HepG2 (cell line): Measurements from ENCODE around the gene TAF3. TPM values are rescaled to one million over a fixed set of nuclear protein-coding genes. Genes with fewer than 3 reads are reported as not detected.

Experiments used
- NFIC ChIP-seq: IDR thresholded peaks from 2 replicates; pipeline ENCODE4 v1.6.1; 2012; ENCODE audit warnings: mild to moderate bottlenecking, low read length, inconsistent platforms
- SIN3B ChIP-seq: fragments of 150-350 bp; IDR thresholded peaks from 2 replicates; pipeline ENCODE4 v1.6.1; 2014; ENCODE audit warnings: low read length
- SP4 ChIP-seq: sonication (generic); formaldehyde crosslinking; IDR thresholded peaks from 2 replicates; pipeline ENCODE4 v1.8.1; 2023; ENCODE audit warnings: mild to moderate bottlenecking, missing genetic modification reagents
- U2AF2 ChIP-seq: fragments of 200-400 bp; formaldehyde crosslinking; IDR thresholded peaks from 2 replicates; pipeline ENCODE4 v1.6.1; 2017; ENCODE audit warnings: low read depth, mild to moderate bottlenecking, low read length
- ZHX2 ChIP-seq, 2 experiments: sonication (generic) in 1 of 2; formaldehyde crosslinking in 1 of 2; IDR thresholded peaks; 2 replicates each; pipeline versions ENCODE4 v1.6.1 to v1.9.0; 2014 to 2022; ENCODE audit warnings: antibody characterized with exemption in 1 of 2, borderline replicate concordance in 1 of 2, inconsistent platforms in 1 of 2, low read depth in 1 of 2, missing genetic modification reagents in 1 of 2
- ZNF101 ChIP-seq: sonication (generic); formaldehyde crosslinking; IDR thresholded peaks from 2 replicates; pipeline ENCODE4 v1.4.0; 2020; ENCODE audit warnings: mild to moderate bottlenecking, low read depth, missing genetic modification reagents, borderline replicate concordance
- ZNF160 ChIP-seq: sonication (generic); formaldehyde crosslinking; IDR thresholded peaks from 2 replicates; pipeline ENCODE4 v1.8.0; 2022; ENCODE audit warnings: mild to moderate bottlenecking, inconsistent platforms, missing genetic modification reagents
- ZNF337 ChIP-seq: sonication (generic); formaldehyde crosslinking; IDR thresholded peaks from 2 replicates; pipeline ENCODE4 v1.5.1; 2020; ENCODE audit warnings: missing genetic modification reagents, low read depth, mild to moderate bottlenecking, borderline replicate concordance
- ZNF879 ChIP-seq: sonication (generic); formaldehyde crosslinking; IDR thresholded peaks from 2 replicates; pipeline ENCODE4 v1.8.1; 2023; ENCODE audit warnings: missing genetic modification reagents
- polyA plus RNA-seq, 8 experiments: library from polyadenylated mRNA; depleted of rRNA in 3 of 8; stranded (reverse) in 7 of 8; unstranded in 1 of 8; fragments of >200 nt; fragmentation: Illumina TruSeq in 4 of 8; extraction: Trizol in 4 of 8; gene quantifications; 2 replicates each; pipeline versions ENCODE4 v1.2.1 to v1.2.3, GENCODE V29; 2011 to 2016; ENCODE audit warnings: low read depth in 4 of 8, missing spikeins in 1 of 8, mixed read lengths in 1 of 8; ENCODE audit not compliant: insufficient read depth in 1 of 8
- total RNA-seq, 5 experiments: library from RNA; depleted of rRNA; stranded (reverse); fragments of >200 nt; fragmentation: Illumina TruSeq; extraction: Trizol; gene quantifications; 2 replicates each; pipeline ENCODE4 v1.2.3, GENCODE V29; 2016; ENCODE audit warnings: low read depth in 1 of 5

Gene TAF3
- total and polyA plus RNA-seq, 2 of the 13 experiments (the other 11 are each of a cell fraction or from before 2014, with no cell fraction given): 1.7 to 2.9 TPM

GRCh38 chr10:8058274-8059111 lies 240.2 kb downstream of the TAF3 start (continued):
- TF ChIP-seq ZHX2 (IDR thresholded peaks at IDR 0.05; ENCODE audit: low read depth) (no peak), ZHX2 (CRISPR knock-in tag; IDR thresholded peaks at IDR 0.05; ENCODE audit: borderline replicate concordance) (no peak), ZNF337 (CRISPR knock-in tag) (no peak), ZNF101 (CRISPR knock-in tag) (no peak), SIN3B (no peak), ZNF160 (CRISPR knock-in tag) (no peak), NFIC (no peak), SP4 (CRISPR knock-in tag) (no peak), U2AF2 (no peak), ZNF879 (no peak)
- TF ChIP-seq, all 625 proteins: peak for 0
